DMS53 treated with DMSO at 0.1 percent for 48 hours (cell line): ENCODE results near the gene TMEM87A.

Experiments
- DNase-seq: peaks from one replicate; lab custom pipeline; 2025; ENCODE audit not compliant: unreplicated experiment; lab: John Stamatoyannopoulos, UW

Gene TMEM87A

GRCh38 chr15:42206406-42206805 lies 66.8 kb downstream of the TMEM87A start:
- DNase-seq, result no peak

- no peak for DNase-seq
Observed at GRCh38 chr15:42203891-42204290, 69.3 kb downstream of the TMEM87A start.

GRCh38 chr15:42202653-42203052 lies 70.6 kb downstream of the TMEM87A start:
- DNase-seq, result no peak

GRCh38 chr15:42201801-42202200 lies 71.4 kb downstream of the TMEM87A start:
- no peak for DNase-seq

GRCh38 chr15:42199126-42199525 lies 74.1 kb downstream of the TMEM87A start:
- DNase-seq, result no peak

GRCh38 chr15:42198516-42198915 lies 74.7 kb downstream of the TMEM87A start:
- DNase-seq, result no peak

- peak; percentile 28 for DNase-seq
Observed at GRCh38 chr15:42194513-42194912, 78.7 kb downstream of the TMEM87A start.

GRCh38 chr15:42193383-42193782 lies 79.8 kb downstream of the TMEM87A start:
- no peak for DNase-seq

- DNase-seq, result no peak
Observed at GRCh38 chr15:42191610-42192346, 81.5 kb downstream of the TMEM87A start.

GRCh38 chr15:42190370-42190769 lies 82.9 kb downstream of the TMEM87A start:
- no peak for DNase-seq

- no peak for DNase-seq
Observed at GRCh38 chr15:42185801-42186200, 87.4 kb downstream of the TMEM87A start.

- no peak for DNase-seq
Observed at GRCh38 chr15:42184736-42185135, 88.5 kb downstream of the TMEM87A start.

- DNase-seq, result no peak
Observed at GRCh38 chr15:42184296-42184695, 88.9 kb downstream of the TMEM87A start.

- DNase-seq, result no peak
Observed at GRCh38 chr15:42182961-42183360, 90.3 kb downstream of the TMEM87A start.

GRCh38 chr15:42182328-42182886 lies 90.8 kb downstream of the TMEM87A start:
- no peak for DNase-seq

- DNase-seq, result no peak
Observed at GRCh38 chr15:42178056-42178455, 95.2 kb downstream of the TMEM87A start.

GRCh38 chr15:42175671-42176070 lies 97.6 kb downstream of the TMEM87A start:
- DNase-seq, result no peak

- DNase-seq, result no peak
Observed at GRCh38 chr15:42172475-42172874, 100.8 kb downstream of the TMEM87A start.

- no peak for DNase-seq
Observed at GRCh38 chr15:42171795-42172194, 101.4 kb downstream of the TMEM87A start.

- no peak for DNase-seq
Observed at GRCh38 chr15:42171122-42171521, 102.1 kb downstream of the TMEM87A start.

- no peak for DNase-seq
Observed at GRCh38 chr15:42166225-42166940, 106.8 kb downstream of the TMEM87A start.

GRCh38 chr15:42165106-42165505 lies 108.1 kb downstream of the TMEM87A start:
- no peak for DNase-seq
